ENCODE measurements around the gene GSTK1. TPM values are rescaled to one million over a fixed set of nuclear protein-coding genes. Genes with fewer than 3 reads are reported as not detected.

GSTK1 gene
- total and polyA plus RNA-seq, 9 of the 15 experiments (the other 6 are each of a cell fraction or from before 2014, with no cell fraction given): 155 to 441 (median 233) TPM

GRCh38 chr7:143287935-143288826 is 24.9 kb downstream of the GSTK1 start, which contains the start of gene CASP2 (continued):
- TF ChIP-seq GTF2F1 (IDR thresholded peaks at IDR 0.05; ENCODE audit: low read depth, low read length) (peak; percentile 82), NONO (IDR thresholded peaks at IDR 0.05; ENCODE audit: low read depth in 2 of 2, low read length in 1 of 2) (peak; percentile 64 to 65; a peak in 2 of 4 replicates), IFI16 (CRISPR knock-in tag; IDR thresholded peaks at IDR 0.05) (peak; percentile 41; the same call in 1 of the 2 replicates), GATAD2B (IDR thresholded peaks at IDR 0.05; ENCODE audit: borderline replicate concordance) (peak; percentile 67), L3MBTL2 (IDR thresholded peaks at IDR 0.05) (peak; percentile 100), CBX2 (IDR thresholded peaks at IDR 0.05; ENCODE audit: insufficient read depth, low read length, poor library complexity, severe bottlenecking) (no peak), ZNF707 (CRISPR knock-in tag; conservative IDR thresholded peaks at IDR 0.05) (no peak), MECOM (CRISPR knock-in tag; IDR thresholded peaks at IDR 0.05) (peak; percentile 80), TEAD2 (tag; IDR thresholded peaks at IDR 0.05) (no peak), HBP1 (CRISPR knock-in tag; IDR thresholded peaks at IDR 0.05) (peak; percentile 47; the same call in 1 of the 2 replicates), CREB3L1 (IDR thresholded peaks at IDR 0.05; ENCODE audit: borderline replicate concordance, low read depth) (peak; percentile 35; the same call in 1 of the 2 replicates), TCFL5 (CRISPR knock-in tag; conservative IDR thresholded peaks at IDR 0.05) (no peak), POLR2AphosphoS5 (IDR thresholded peaks at IDR 0.05; ENCODE audit: control insufficient read depth, insufficient read depth, low read depth, low read length) (peak; percentile 75), SMAD4 (CRISPR knock-in tag; conservative IDR thresholded peaks at IDR 0.05) (peak; percentile 31), NR1H2 (CRISPR knock-in tag; IDR thresholded peaks at IDR 0.05) (0 out of 2 replicates have a peak, but pooled peaks have one; percentile 20), RNF219 (CRISPR knock-in tag; IDR thresholded peaks at IDR 0.05) (no peak), USF2 (CRISPR knock-in tag; IDR thresholded peaks at IDR 0.05) (no peak), NCOA4 (IDR thresholded peaks at IDR 0.05; ENCODE audit: partially characterized antibody) (no peak), CREBBP (IDR thresholded peaks at IDR 0.05; ENCODE audit: low read depth, low read length) (no peak)

Data from K562 (cell line).